ENCODE data around the gene ZC4H2. TPM values are rescaled to one million over a fixed set of nuclear protein-coding genes. Genes with fewer than 3 reads are reported as not detected.
"Not testable (repeated sequence)": the region's sequence is repeated elsewhere in the genome, so short reads cannot be mapped to it uniquely, and the experiment has no call there.

The ZC4H2 gene
- polyA plus RNA-seq, 1 donor from 2014 or later, result 11.8 TPM

GRCh38 chrX:64878709-64879108 is 97.5 kb downstream of the ZC4H2 start:
- not testable (repeated sequence) for H3K4me3 Mint-ChIP-seq, H3K27ac Mint-ChIP-seq, H3K4me1 Mint-ChIP-seq, H3K36me3 Mint-ChIP-seq, H3K27me3 Mint-ChIP-seq
- H3K9me3 Mint-ChIP-seq, result peaks cover 6 to 24% (median 14%) of the 10 kb centered on the region in 3 donors

- Mint-ChIP-seq H3K4me3 (no peak overlapping the region), H3K4me1 (no peaks in the 10 kb centered on the region), H3K27ac (no peak overlapping the region), H3K36me3 (peaks cover 4% of the 10 kb centered on the region), H3K27me3 (no peaks in the 10 kb centered on the region), H3K9me3 (peaks cover 6 to 30% (median 19%) of the 10 kb centered on the region in 3 donors)
These were observed 109.0 kb downstream of the ZC4H2 start for GRCh38 chrX:64867217-64867616.

Other genes starting within 250 kb of the ZC4H2 start
- 0.80 TPM for gene ZC3H12B, start 58.4 kb upstream of the ZC4H2 start, polyA plus RNA-seq